ENCODE data around the gene SLC15A4.

Gene SLC15A4

GRCh38 chr12:128745772-128746689, 77.7 kb downstream of the SLC15A4 start:
- no peak for FAIRE-seq

- FAIRE-seq, result no peak
Observed at GRCh38 chr12:128743916-128744315, 79.8 kb downstream of the SLC15A4 start.
